ENCODE data around the gene ASPHD2.

ASPHD2 gene

GRCh38 chr22:26484360-26484706 is 55.3 kb downstream of the ASPHD2 start:
- no peak for DNase-seq
- in situ Hi-C loops (cut with MboI; ENCODE audit: low pct_unique_long_range_greater_than_20kb, low sequenced_read_pairs), result no loop called here

GRCh38 chr22:26485013-26485412 is 56.0 kb downstream of the ASPHD2 start:
- no peak for DNase-seq

GRCh38 chr22:26485806-26486390 is 56.8 kb downstream of the ASPHD2 start:
- in situ Hi-C loops (cut with MboI; ENCODE audit: low pct_unique_long_range_greater_than_20kb, low sequenced_read_pairs), result no loop called here
- DNase-seq, result no peak

More at GRCh38 chr22:26485013-26485412, 56.0 kb downstream of the ASPHD2 start:
- in situ Hi-C loops (cut with MboI; ENCODE audit: low pct_unique_long_range_greater_than_20kb, low sequenced_read_pairs), result no loop called here

- in situ Hi-C loops (cut with MboI; ENCODE audit: low pct_unique_long_range_greater_than_20kb, low sequenced_read_pairs), result no loop called here
- DNase-seq, result no peak
Observed at GRCh38 chr22:26486394-26486793, 57.3 kb downstream of the ASPHD2 start.

- in situ Hi-C loops (cut with MboI; ENCODE audit: low pct_unique_long_range_greater_than_20kb, low sequenced_read_pairs), result no loop called here
Observed at GRCh38 chr22:26487996-26488395, 58.9 kb downstream of the ASPHD2 start.

GRCh38 chr22:26489447-26490036 is 60.5 kb downstream of the ASPHD2 start:
- DNase-seq, result no peak
- in situ Hi-C loops (cut with MboI; ENCODE audit: low pct_unique_long_range_greater_than_20kb, low sequenced_read_pairs), result no loop called here

More at GRCh38 chr22:26487996-26488395, 58.9 kb downstream of the ASPHD2 start:
- DNase-seq, result no peak

- no peak for DNase-seq
- in situ Hi-C loops (cut with MboI; ENCODE audit: low pct_unique_long_range_greater_than_20kb, low sequenced_read_pairs), result no loop called here
Observed at GRCh38 chr22:26492220-26492619, 63.2 kb downstream of the ASPHD2 start.

GRCh38 chr22:26494506-26494905 is 65.4 kb downstream of the ASPHD2 start:
- in situ Hi-C loops (cut with MboI; ENCODE audit: low pct_unique_long_range_greater_than_20kb, low sequenced_read_pairs), result no loop called here
- DNase-seq, result no peak

Data from KBM-7 (cell line).